GM12801 (cell line): ENCODE results near the gene CCSER2.

Experiments
- CTCF ChIP-seq: IDR thresholded peaks from one replicate; pipeline ENCODE4 v1.5.1; 2011; ENCODE audit warnings: control low read depth; ENCODE audit not compliant: insufficient read length; ENCODE audit errors: extremely low read depth

The CCSER2 gene

DNA sequence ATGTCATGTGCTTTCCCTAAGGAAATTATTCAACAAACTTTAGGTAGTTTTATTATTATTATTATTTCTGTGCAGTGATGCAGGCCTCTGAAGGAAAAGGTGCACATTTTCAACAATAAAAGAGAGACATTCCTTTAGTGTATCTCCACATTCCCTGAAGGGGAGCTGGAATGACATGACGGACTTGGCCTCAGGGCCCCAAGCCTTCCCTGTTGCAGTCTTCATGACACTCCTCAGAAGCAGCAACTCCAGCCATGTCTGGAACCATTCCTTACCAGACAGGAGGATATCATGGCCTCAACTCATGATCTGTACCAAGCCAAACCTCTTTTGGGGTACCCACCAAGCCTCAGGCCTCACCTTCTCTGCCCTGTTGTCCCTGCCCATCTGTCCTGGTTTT, 35.2 kb upstream of the CCSER2 start:
- TF ChIP-seq CTCF, result no peak

DNA sequence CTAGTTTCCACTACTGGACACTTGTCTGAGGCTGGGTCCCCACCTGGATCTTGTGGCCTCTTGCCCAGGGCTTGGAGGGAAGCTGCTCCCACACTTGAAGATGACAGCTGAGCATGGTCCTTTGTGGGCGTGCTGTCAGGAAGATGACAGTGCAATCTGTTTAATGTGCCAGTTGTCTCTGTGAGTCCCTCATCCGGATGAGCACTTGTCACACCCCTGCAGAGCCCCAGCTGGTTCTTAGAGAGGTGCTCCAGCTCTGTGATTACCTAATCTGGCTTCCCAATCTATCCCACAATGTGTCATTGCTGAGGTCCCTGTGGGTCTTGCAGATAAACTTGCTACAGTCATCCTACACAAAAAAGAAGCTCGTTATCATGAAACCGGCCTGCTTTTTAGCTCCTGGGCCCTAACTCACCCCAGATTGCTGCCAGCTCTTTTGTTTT, 34.8 kb upstream of the CCSER2 start:
- TF ChIP-seq CTCF, result no peak

DNA sequence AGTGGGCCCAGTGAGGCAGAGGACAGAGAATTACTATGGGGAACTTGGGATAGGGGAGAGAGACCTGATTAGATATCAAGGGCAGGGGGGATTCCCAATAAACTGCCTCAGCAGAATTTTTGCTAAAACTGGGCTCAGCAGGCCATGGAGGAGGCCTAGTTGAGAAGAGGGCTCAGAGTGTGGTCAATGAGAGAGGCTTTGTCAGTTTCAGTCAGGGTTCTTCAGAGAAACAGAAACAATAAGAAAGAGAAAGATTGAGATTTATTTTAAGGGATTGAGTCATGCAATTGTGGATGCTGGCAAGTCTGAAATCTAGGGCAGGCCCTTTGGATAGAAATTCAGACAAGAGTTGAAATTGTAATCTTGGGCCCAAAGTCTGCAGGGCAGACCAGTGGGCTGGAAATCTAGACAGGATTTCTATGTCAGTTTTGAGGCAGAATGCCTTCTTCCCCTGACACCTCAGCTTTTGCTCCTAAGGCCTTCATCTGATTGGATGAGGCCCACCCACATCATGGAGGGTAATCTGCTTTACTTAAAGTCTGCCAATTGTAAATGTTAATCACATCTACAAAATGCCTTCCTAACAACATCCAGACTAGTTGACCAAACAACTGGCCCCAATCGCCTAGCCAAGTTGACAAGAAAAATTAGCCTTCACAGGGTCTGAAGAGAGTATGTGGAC, 33.5 kb upstream of the CCSER2 start:
- TF ChIP-seq CTCF, result no peak

DNA sequence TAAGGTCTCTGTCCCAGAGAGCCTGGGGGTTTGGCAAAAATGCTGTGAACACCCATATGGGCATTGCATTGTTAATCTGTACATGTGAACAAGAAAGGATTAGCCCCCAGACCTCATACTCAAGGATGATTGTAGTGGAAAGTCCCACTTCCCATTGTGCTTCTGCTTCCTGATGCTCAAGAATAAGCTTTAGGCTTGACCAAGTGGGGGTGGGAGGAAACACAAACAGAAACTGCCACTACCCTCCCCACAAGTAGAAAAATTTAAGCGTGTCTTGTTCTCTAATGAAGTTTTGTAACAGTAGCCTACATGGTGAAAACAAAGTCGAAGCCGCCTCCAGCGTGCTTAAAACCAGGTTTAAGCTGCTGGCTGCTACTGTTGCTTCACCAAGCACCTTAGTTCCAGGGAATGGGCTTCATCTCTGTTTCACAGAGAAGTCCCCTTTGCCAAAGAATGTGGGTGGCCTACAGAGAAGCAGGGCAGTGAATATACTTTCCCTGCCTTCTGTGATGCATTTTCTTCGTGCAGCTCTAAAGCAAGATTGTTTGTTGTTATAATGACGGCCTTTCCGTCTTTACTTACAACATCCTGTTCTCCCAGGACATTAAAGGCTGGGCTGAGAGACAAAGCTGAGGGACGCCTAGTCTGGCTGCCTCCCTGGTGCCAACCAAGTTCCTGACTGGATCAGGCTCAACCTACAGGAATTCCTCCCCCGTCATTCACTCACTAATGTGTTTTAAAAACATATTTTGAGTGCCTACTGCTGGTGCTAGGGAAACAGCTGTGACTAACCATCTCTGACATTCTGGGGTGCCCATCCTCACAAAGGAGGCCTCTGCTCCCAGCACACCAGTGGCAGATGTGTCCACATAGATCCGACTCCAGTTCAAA, 32.1 kb upstream of the CCSER2 start:
- TF ChIP-seq CTCF, result no peak

DNA sequence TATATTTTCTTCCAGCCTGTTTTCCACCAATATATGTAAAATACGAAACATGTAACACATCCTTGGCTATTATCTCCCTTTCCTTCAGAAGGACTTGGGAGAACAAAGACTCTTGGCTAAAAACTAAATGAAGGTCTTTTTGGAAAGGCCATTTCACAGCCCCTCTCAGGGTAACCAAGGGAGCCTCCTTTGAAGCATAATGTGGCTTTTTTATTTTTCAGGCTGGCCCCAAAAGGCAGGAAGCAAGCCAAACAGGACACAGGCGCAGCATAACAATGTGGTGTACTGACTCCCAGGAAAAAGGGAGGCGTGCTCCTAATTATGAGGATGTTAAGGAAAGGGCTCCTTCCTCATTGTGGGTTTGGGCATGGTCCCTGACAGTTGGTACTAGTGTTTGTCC, 30.3 kb upstream of the CCSER2 start:
- TF ChIP-seq CTCF, result no peak

DNA sequence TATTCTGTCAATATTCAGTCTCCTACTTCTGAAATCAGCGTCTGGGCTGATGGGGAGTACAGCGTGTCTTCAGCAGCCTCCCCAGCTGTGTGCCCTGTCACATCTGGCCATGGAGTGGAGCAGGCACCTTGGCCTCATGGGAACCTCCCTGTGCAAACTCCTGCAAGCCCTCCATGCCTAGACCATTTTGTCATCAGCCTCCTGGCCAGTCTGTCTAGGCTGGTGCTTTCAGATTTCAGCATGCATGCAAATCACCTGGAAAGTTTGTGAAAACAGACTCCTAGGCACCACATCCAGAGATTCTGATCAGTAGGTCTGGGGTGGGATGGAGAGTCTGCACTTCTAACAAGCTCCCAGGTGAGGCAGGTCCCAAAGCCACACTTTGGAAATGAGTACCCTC, 26.2 kb upstream of the CCSER2 start:
- TF ChIP-seq CTCF, result no peak

DNA sequence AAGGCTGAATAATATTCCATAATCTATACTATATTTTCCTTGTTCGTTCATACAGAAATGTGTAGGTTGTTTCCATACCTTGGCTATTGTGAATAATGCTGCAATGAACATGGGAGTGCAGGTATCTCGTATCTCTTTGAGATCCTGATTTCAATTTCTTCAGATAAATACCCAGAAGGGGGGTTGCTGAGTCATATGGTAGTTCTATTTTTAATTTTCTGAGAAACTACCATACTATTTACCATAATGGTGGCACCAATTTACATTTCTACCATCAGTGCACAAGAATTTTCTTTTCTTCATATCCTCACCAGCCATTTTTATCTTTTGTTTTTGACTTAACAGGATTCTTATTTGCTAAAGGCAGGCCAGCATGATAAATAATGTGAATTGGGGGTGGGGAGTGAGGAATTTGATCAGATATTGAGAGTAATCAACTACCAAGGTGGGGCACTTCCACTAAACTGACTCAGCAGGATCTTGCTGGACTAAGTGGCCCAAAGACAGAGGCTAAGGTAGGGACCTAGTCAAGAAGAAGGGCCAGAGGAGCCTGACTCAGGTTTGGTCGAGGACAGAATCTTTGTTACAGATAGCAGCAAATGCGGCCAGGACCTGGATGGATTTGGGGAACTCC, 21.5 kb upstream of the CCSER2 start:
- no peak for TF ChIP-seq CTCF
